Suppressor macrophage treated with lipopolysaccharide for 4 hours (primary cell): ENCODE results near the gene POLA2.

Source experiments
- DNase-seq: peaks from one replicate; pipeline ENCODE4 v3.0.0-alpha.2; 2020

POLA2 gene

GRCh38 chr11:65341856-65342255 is 80.1 kb downstream of the POLA2 start:
- peak; percentile 25 for DNase-seq
